Measurements from ENCODE around the gene SOBP. TPM values are rescaled to one million over a fixed set of nuclear protein-coding genes. Genes with fewer than 3 reads are reported as not detected.
A peak's percentile ranks its signal among the peaks of the same experiment; 100 is the strongest.
"Not testable (repeated sequence)": the region's sequence is repeated elsewhere in the genome, so short reads cannot be mapped to it uniquely, and the experiment has no call there.

SOBP gene
- total RNA-seq, 1 donor from 2014 or later: 18.5 TPM

DNA sequence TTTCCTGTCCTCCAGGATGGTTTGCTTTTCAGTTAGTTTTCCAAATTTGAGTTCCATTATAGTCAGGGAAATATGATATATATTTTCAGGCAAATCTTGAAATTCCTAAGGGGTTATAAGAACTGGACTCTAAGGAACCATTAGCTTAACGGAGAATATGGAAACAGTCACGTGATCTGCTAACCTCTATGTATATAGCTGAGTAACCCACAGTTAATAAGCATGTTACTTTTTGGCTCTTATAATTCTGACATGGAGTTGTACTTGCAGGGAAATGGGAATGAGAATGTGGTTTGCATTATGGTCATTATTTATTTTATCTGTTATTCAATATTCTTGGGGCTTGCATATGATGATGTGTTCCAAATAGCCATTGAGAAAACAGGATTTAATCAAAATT lies 23.3 kb downstream of the SOBP start:
- intact Hi-C loops (cut with DNase I): no loop called here
- DNase-seq (ENCODE audit: low spot score) (no peak), ATAC-seq (no peak)

DNA sequence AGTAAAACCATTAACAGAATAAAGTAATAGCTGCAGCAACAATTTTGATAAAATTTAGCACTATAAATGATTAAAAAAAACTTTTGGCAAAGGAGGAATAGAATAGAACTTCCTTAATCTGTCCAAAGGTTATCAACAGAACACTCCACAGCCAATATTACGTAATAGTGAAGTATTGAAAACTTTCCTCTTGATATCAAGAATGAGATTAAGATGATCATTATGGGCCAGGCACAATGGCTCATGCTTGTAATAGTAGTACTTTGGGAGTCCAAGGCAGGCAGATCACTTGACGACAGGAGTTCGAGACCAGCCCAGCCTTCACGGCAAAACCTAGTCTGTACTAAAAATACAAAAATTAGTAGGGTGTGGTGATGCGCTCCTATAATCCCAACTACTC lies 26.0 kb downstream of the SOBP start:
- no peak for ATAC-seq
- intact Hi-C loops (cut with DNase I): no loop called here
- DNase-seq (ENCODE audit: low spot score): no peak

DNA sequence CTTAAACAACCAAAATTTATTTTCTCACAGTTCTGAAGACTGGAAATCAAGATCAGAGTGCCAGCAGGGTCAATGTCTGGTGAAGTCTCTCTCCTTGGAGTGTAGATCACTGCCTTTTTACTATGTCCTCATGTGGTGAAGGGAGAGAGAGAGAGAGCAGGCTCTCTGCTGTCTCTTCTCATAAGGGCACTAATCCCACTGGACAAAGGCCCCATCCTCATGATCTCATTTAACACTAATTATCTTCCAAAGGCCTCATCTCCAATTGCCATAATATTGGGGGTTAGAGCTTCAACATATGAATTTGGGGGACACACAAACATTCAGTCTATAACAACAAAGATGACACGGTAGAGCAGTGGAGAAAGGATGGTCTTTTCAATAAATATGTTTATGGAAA lies 27.4 kb downstream of the SOBP start:
- intact Hi-C loops (cut with DNase I): no loop called here
- ATAC-seq (no peak), DNase-seq (ENCODE audit: low spot score) (no peak)

DNA sequence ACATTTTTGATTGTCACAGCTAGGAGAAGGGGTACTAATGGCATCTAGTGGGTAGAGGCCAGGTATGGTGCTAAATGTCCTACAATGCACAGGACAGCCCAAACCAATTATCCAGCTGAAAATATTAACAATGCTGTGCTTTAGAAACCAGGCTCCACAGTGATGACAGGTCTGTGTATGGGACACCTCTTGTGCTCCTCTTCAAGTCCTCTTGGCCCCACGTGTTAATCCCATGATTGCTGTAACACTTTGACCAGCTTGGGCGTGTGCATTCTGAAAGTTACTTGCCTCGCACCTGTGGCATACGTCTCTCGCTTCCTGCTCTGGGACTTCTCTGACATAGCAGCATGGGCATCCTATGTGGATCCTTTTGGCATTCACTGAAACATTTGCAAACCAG lies 29.3 kb downstream of the SOBP start:
- intact Hi-C loops (cut with DNase I); DNase-seq (ENCODE audit: low spot score): not testable (repeated sequence)

GRCh38 chr6:107520706-107521105 lies 30.8 kb downstream of the SOBP start:
- ATAC-seq; intact Hi-C loops (cut with DNase I); DNase-seq (ENCODE audit: low spot score): not testable (repeated sequence)

More for the DNA sequence above, 29.3 kb downstream of the SOBP start:
- not testable (repeated sequence) for ATAC-seq

- ATAC-seq (no peak), DNase-seq (ENCODE audit: low spot score) (no peak)
- intact Hi-C loops (cut with DNase I): no loop called here
Observed at GRCh38 chr6:107523054-107523791, 33.3 kb downstream of the SOBP start.

DNA sequence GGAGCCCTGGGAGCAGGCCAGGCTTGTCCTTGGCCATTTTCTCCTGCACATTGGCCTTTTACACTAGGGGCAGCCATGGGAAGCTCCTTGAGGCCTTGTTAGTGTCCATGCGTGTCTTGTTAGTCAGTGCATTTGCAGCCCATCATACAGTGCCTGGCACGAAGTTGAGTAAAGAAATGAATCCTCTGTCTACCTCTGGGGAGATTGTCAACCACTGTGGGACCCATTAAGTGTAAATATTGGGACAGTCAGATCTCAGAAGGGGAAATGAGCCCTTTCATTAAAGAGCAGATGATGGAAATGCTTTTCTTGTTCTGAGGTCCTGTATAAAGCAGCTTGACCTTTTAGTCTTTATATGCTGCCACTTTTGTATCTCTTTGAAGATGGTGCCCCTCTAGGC lies 33.9 kb downstream of the SOBP start:
- intact Hi-C loops (cut with DNase I): no loop called here
- ATAC-seq (no peak), DNase-seq (ENCODE audit: low spot score) (no peak)

DNA sequence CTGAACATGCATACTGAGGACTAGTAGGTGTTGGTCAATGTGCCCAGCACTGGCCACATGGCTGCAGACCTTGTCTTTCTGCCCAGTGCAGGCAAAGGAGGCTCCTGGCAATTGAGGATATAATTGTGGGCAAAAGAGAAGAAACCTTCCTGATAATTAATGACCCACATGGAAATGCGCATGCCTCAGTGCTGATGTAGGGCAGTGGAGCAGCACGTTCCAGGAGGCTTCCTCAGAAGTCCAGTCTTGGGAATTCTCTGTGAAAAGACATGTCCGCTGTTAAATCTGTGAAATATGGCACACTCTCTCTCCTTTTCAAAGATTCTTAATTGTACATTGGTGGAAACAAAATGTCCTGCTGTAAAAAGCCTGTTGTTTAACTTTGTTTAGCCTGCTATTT lies 34.7 kb downstream of the SOBP start:
- no peak for ATAC-seq
- intact Hi-C loops (cut with DNase I): no loop called here
- no peak for DNase-seq (ENCODE audit: low spot score)

GRCh38 chr6:107531868-107532267 lies 42.0 kb downstream of the SOBP start:
- ATAC-seq: peak; percentile 30
- DNase-seq (ENCODE audit: low spot score): no peak
- intact Hi-C loops (cut with DNase I): no loop called here

DNA sequence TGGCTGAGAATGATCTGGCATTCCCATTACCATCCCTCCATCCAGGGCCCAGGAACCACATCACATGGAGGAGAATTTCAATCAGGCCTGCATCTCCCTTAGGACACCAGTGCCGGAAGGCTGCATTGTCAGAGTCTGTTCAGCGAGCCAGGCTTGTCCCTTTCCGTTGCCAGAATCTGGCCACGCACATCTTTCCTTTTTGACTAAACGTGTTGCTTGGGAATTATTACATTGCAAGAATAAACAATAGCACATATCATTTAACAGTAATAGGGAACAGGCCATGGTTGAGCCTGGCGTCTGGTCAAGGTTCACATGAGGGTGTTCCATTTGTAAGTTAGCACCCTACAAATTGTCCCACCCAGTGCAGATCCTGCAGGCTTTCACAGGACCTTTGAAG lies 42.8 kb downstream of the SOBP start:
- intact Hi-C loops (cut with DNase I): no loop called here
- peak; percentile 89 for ATAC-seq
- DNase-seq (ENCODE audit: low spot score): peak; percentile 68

- ATAC-seq: peak; percentile 92
- intact Hi-C loops (cut with DNase I): no loop called here
Observed at GRCh38 chr6:107533415-107534059, 43.6 kb downstream of the SOBP start.

GRCh38 chr6:107534571-107535141 lies 44.7 kb downstream of the SOBP start:
- intact Hi-C loops (cut with DNase I): no loop called here
- no peak for DNase-seq (ENCODE audit: low spot score)
- ATAC-seq: no peak

More at GRCh38 chr6:107533415-107534059, 43.6 kb downstream of the SOBP start:
- peak; percentile 60 for DNase-seq (ENCODE audit: low spot score)

DNA sequence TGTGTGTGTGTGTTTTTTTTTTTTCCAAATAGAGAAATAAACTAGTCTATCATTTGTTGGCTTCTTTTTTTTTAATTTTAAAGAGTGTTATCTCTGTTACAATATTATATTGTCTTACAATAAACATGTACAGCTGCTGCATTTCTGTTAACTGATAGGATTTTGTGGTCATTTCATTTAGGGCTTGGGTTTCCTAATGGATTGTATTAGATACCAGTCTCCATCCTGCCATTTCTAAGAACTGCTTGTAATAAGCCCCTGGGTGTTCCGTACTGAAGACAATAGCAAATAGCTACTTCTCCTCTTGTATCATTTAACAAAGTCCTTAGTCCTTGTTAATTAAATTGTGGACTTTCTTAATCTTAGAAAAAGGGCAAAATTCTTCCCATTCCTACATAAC lies 45.7 kb downstream of the SOBP start:
- DNase-seq (ENCODE audit: low spot score) (no peak), ATAC-seq (no peak)
- intact Hi-C loops (cut with DNase I): no loop called here

DNA sequence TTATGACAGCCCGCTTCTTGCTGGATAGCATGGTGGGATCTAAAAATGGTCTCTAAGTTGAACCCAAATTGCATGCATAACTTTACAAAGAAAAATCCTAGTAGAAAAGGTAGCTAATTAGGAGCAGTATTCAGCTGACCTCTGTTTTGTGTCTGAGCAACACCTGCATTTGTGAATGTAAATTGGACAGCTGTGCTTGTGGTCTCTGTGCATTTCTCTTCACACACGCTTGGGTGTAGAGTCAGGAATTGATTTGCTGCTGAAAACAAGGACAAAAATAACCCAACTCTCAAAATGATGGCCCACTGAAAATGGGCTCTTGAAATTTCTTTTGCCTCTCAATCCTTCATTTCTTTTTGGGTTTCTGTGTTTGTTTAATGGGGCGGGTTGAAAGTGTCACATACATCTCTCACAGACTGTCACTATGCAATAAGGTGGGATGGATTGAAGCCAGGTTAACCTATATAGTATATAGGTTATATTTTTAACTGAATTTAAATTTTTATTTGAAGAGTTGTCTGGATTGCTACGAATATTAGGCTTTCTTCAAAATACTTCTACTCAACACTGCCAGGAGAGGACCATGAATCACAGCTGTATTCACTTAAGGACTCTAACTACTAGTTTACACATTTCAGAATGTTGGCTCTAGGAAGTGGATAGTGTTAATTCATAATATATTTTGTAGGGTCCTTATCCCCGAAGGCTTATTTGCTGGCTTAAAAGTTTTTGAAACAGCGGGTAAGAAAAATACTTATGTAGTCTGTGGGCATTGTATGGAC lies 46.5 kb downstream of the SOBP start:
- intact Hi-C loops (cut with DNase I): no loop called here
- DNase-seq (ENCODE audit: low spot score): no peak
- no peak for ATAC-seq

DNA sequence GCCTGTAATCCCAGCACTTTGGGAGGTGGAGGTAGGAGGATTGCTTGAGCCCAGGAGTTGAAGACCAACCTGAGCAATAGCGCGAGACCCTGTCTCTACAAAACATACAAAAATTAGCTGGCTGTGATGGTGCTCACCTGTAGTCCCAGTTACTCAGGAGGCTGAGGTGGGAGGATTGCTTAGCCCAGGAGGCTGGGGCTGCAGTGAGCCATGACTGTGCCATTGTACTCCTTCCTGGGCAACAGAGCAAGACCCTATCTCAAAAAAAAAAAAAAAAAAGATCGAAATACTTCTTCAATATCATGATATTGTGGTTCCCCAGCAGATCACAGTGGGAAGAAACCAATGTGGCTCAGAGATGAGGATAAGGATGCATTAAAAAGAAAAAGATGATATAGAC lies 47.6 kb downstream of the SOBP start:
- intact Hi-C loops (cut with DNase I): no loop called here
- DNase-seq (ENCODE audit: low spot score): no peak
- no peak for ATAC-seq

GRCh38 chr6:107538856-107539387 lies 49.0 kb downstream of the SOBP start:
- DNase-seq (ENCODE audit: low spot score): no peak
- intact Hi-C loops (cut with DNase I): no loop called here
- no peak for ATAC-seq

DNA sequence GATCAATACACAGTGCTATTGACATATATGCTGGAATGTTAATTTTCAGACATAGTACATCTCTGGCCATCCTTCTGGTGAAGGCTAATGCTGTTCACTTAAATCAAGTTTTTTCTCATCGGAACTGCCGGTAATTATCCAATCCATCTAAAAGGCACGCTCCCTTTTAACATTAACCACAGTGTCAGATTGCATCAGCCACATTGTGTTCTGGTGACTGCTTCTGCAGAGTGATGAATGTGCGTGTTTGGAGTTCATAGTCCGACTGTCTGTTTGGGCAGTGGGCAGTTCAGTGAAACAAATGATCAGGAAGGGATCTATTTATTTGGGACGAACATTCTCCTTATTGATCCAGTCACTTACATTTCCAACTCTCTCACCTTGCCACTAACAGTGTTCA lies 49.5 kb downstream of the SOBP start:
- DNase-seq (ENCODE audit: low spot score) (no peak), ATAC-seq (no peak)
- intact Hi-C loops (cut with DNase I): no loop called here

- intact Hi-C loops (cut with DNase I): no loop called here
- no peak for ATAC-seq
- no peak for DNase-seq (ENCODE audit: low spot score)
Observed at GRCh38 chr6:107539849-107540464, 50.0 kb downstream of the SOBP start.

DNA sequence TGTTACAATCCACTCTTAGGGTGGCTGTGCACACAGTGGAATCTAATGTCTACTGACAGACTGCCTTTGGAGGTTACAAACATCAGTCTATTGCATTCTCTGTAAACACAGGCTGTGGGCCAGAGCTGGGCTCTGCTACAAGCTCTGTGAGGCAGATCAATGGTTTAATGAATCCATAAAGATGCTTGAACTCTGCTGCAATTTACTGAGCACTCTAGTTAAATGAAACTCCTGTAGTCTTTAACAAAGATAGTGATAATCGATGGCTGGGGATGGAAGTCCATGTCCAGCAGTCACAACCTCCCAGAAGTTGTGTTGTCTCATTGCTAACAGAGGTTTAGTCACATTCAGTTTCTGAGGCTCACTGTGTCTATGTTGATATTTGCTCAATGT lies 50.5 kb downstream of the SOBP start:
- DNase-seq (ENCODE audit: low spot score) (no peak), ATAC-seq (no peak)
- intact Hi-C loops (cut with DNase I): no loop called here
